Right lobe of liver (tissue), 6 donors: ENCODE data around the gene ZNRF4. TPM values are rescaled to one million over a fixed set of nuclear protein-coding genes. Genes with fewer than 3 reads are reported as not detected.

ENCODE experiments used
- ATAC-seq, 4 donors: fragments of 200-7000 bp; cut with Tn5 transposase; one replicate each; pipeline ENCODE4 v1.9.1; 2020; ENCODE audit warnings: mild to moderate bottlenecking in 4 of 4, moderate library complexity in 4 of 4
- DNase-seq, 3 donors: peaks; one replicate each; pipeline ENCODE4 v3.0.0-alpha.2; 2020
- H3K27ac ChIP-seq, 3 donors: fragments of 200-600 bp; one replicate each; pipeline ENCODE4 v1.8.0; 2022
- H3K27me3 ChIP-seq, 2 donors: fragments of 200-600 bp; one replicate each; pipeline ENCODE4 v1.8.0; 2022
- H3K36me3 ChIP-seq, 4 donors: fragments of 200-600 bp; sonication (generic) in 1 of 4; one replicate each; pipeline versions ENCODE4 v1.5.1 to v1.8.0; 2017 to 2022; ENCODE audit warnings: control low read depth in 1 of 4
- H3K4me1 ChIP-seq, 4 donors: fragments of 200-600 bp; sonication (generic) in 1 of 4; one replicate each; pipeline versions ENCODE4 v1.5.1 to v1.8.0; 2017 to 2022; ENCODE audit warnings: control low read depth in 1 of 4
- H3K4me3 ChIP-seq, 3 donors: fragments of 200-600 bp; one replicate each; pipeline ENCODE4 v1.8.0; 2022
- H3K9me3 ChIP-seq, 4 donors: fragments of 200-600 bp; sonication (generic) in 1 of 4; one replicate each; pipeline versions ENCODE4 v1.5.1 to v1.8.0; 2017 to 2022; ENCODE audit warnings: control low read depth in 1 of 4
- POLR2A ChIP-seq: fragments of 450-650 bp; IDR thresholded peaks from one replicate; pipeline ENCODE4 v1.6.1; 2017; ENCODE audit warnings: antibody characterized with exemption, mild to moderate bottlenecking
- WGBS: methylation state at CpG from one replicate; pipeline ENCODE4 v1.1.6; 2018; ENCODE audit warnings: low coverage, low lambda C conversion rate; ENCODE audit not compliant: insufficient coverage; ENCODE audit errors: missing lambda C conversion rate; 5-methylcytosine and 5-hydroxymethylcytosine counted together
- intact Hi-C, 2 donors: fragments of 100-400 bp; cut with DNase I; formaldehyde crosslinking; loops; one replicate each; pipeline versions ENCODE4 v1.11.2 to v1.14.1; 2022
- total RNA-seq, 6 experiments: library from RNA; depleted of rRNA in 2 of 6; stranded (reverse); fragments of >200 nt in 2 of 6; fragmentation: NEBNext Ultra II Directional in 3 of 6; extraction: Animal tissue kit (Norgen Biotek cat#: 25700) in 3 of 6; gene quantifications; one replicate each; pipeline versions ENCODE4 v1.1.0 to v1.2.4, GENCODE V29; 2016 to 2023
- TF ChIP-seq, protein P1 (sequence below), 4 donors: fragments of 200-600 bp in 3 of 4; fragments of 450-650 bp in 1 of 4; IDR thresholded peaks; one replicate each; pipeline versions ENCODE4 v1.5.1 to v1.8.0; 2016 to 2022; ENCODE audit warnings: antibody characterized with exemption in 4 of 4, mild to moderate bottlenecking in 2 of 4
- donor health status: DM: no; HTN: yes; CAD: no.
- donor health status: DM: no; HTN: no; CAD: no.
- donor health status: DM: no; HTN: no; CAD: no.
- donor health status: DM: no; HTN: yes; CAD: no.
- donor health status: DM: no; HTN: yes; CAD: no.

ZNRF4 gene
- total RNA-seq, 6 experiments from 2014 or later, result not detected

DNA sequence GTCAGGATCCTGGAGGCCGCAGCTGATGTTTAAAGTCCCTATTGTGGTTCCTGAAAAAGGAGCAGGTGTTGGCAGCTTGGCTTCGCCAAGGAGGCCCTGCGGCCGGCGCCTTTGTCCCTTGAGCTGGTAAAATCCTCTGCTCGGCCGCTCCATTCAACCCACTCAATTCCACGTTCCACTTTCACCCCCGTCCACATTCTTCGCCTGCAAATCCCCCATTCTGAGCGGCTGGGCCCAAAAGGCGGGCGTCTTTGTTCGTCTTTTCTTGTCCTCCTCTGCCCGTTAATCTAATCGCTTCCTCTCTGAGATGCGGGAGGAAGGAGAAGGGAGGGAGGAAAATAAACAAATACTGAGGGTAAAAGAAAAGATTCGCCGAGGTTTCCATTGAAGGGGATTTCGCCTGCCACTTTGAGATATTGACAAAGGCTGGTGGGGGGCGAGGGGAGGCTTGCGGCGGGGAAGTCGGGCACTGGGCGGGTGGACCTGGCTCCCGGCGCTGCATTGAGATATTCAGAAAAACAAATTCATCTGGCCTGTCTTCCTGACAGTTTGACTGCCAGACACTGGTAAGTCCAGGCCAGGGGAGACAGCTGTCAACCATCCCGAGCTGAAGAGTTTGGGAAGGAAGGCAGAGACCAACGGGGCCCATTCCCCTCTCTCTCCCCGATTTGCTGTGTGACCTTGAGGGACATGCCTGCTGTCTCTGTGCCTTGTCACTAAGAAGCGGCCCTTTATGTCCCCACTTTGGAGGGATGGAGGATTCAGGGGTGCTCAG, 37.6 kb downstream of the ZNRF4 start:
- Histone ChIP-seq H3K27me3 (no peaks in the 10 kb centered on the region), H3K36me3 (no peaks in the 10 kb centered on the region), H3K4me1 (no peaks in the 10 kb centered on the region), H3K4me3 (no peak overlapping the region), H3K27ac (no peak overlapping the region), H3K9me3 (no peaks in the 10 kb centered on the region)
- WGBS, result 17% methylated on average over 22 of the region's 31 CpGs
- TF ChIP-seq, protein P1, sequence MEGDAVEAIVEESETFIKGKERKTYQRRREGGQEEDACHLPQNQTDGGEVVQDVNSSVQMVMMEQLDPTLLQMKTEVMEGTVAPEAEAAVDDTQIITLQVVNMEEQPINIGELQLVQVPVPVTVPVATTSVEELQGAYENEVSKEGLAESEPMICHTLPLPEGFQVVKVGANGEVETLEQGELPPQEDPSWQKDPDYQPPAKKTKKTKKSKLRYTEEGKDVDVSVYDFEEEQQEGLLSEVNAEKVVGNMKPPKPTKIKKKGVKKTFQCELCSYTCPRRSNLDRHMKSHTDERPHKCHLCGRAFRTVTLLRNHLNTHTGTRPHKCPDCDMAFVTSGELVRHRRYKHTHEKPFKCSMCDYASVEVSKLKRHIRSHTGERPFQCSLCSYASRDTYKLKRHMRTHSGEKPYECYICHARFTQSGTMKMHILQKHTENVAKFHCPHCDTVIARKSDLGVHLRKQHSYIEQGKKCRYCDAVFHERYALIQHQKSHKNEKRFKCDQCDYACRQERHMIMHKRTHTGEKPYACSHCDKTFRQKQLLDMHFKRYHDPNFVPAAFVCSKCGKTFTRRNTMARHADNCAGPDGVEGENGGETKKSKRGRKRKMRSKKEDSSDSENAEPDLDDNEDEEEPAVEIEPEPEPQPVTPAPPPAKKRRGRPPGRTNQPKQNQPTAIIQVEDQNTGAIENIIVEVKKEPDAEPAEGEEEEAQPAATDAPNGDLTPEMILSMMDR (IDR thresholded peaks at IDR 0.05), result no peak
- no peak for TF ChIP-seq POLR2A
- ATAC-seq, result no peak
- intact Hi-C loops, result no loop called here
- DNase-seq, result no peak

DNA sequence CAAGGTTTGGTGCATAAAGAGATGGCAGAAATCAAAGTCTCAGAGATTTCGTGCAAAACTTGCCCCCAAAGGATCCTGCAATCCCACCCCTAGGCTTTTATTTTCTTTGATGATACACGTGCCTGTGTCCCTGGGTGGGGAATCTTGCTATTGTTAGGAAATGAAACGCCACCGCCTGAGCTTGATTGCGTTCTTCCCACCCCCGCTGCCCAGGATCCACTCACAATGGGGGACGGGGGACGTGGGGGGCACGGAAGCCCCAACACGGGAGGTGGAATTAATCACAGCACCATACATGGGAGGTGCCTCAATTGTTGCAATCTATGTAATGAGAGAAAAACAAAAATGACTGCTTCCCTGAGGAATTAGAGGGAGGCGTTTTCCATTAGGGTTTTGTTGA, 39.6 kb downstream of the ZNRF4 start:
- intact Hi-C loops, result no loop called here
- no peak overlapping the region for H3K27ac ChIP-seq
- WGBS, result 26% methylated on average over 8 of the region's 11 CpGs
- H3K27me3 ChIP-seq, result no peaks in the 10 kb centered on the region
- ATAC-seq (no peak), DNase-seq (no peak)
- no peaks in the 10 kb centered on the region for H3K4me1 ChIP-seq
- no peaks in the 10 kb centered on the region for H3K9me3 ChIP-seq
- no peak overlapping the region for H3K4me3 ChIP-seq
- TF ChIP-seq, protein P1 (IDR thresholded peaks at IDR 0.05), result no peak
- no peak for TF ChIP-seq POLR2A
- no peaks in the 10 kb centered on the region for H3K36me3 ChIP-seq

DNA sequence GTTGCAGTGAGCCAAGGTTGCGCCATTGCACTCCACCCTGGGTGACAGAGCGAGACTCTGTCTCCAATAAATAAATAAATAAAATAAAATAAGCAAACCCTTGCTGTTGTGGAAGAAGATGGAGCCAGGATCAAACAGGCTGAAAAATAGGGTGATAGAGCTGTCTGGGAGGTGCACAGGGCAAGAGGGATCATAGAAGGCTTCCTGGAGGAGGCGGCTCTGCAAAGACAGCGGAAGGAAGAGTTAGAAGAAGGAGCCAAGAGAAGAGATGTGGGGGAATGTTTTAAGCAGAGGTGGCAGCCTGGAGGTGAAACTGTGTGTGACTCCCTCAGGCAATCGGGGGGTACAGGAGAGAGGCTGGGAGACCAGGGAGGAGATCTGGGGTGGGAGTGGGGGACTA, 40.6 kb downstream of the ZNRF4 start:
- TF ChIP-seq POLR2A, result no peak
- TF ChIP-seq, protein P1 (IDR thresholded peaks at IDR 0.05), result no peak
- 82% methylated on average over 5 of the region's 5 CpGs for WGBS
- Histone ChIP-seq H3K9me3 (no peaks in the 10 kb centered on the region), H3K4me1 (no peaks in the 10 kb centered on the region), H3K27ac (no peak overlapping the region), H3K27me3 (no peaks in the 10 kb centered on the region), H3K36me3 (no peaks in the 10 kb centered on the region), H3K4me3 (no peak overlapping the region)
- intact Hi-C loops, result no loop called here
- no peak for DNase-seq
- no peak for ATAC-seq

DNA sequence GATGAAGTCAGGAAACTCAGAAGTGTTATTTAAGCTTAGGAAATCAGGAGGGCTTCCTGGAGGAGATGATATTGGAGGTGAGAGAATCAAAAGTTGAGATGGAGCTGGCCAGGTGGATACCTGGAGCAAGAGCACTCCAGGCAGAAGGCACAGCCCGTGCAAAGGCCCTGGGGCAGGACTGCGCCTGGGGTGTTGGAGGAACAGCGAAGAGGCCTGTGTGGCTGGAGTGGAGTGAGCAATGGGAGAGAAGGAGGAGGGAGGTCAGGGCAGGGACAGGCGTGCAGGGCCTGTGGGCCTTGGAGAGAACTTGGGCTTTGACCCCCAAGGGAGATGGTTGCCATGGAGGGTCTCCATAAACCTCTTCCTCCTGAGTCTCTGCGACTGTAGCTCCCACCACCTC, 42.1 kb downstream of the ZNRF4 start:
- Histone ChIP-seq H3K4me1 (no peaks in the 10 kb centered on the region), H3K9me3 (no peaks in the 10 kb centered on the region), H3K27me3 (no peaks in the 10 kb centered on the region), H3K27ac (no peak overlapping the region), H3K36me3 (no peaks in the 10 kb centered on the region), H3K4me3 (no peak overlapping the region)
- DNase-seq, result no peak
- intact Hi-C loops, result no loop called here
- 60% methylated on average over 1 of the region's 5 CpGs for WGBS
- ATAC-seq, result no peak
- TF ChIP-seq, protein P1 (IDR thresholded peaks at IDR 0.05), result no peak
- no peak for TF ChIP-seq POLR2A
